Fibroblast of villous mesenchyme (primary cell): ENCODE measurements around the gene KLK11. TPM values are rescaled to one million over a fixed set of nuclear protein-coding genes. Genes with fewer than 3 reads are reported as not detected.

Experiments
- DNase-seq: peaks from one replicate; pipeline ENCODE4 v3.0.0-alpha.2; 2010; ENCODE audit warnings: low read depth
- H3K4me3 ChIP-seq: 2 replicates; pipeline ENCODE4 v1.5.1; 2011; ENCODE audit warnings: low read depth, mild to moderate bottlenecking, low read length
- CTCF ChIP-seq: IDR thresholded peaks from 2 replicates; pipeline ENCODE4 v1.5.1; 2012; ENCODE audit warnings: low read depth, mild to moderate bottlenecking, low read length; ENCODE audit not compliant: insufficient read depth
- total RNA-seq: library from RNA; depleted of rRNA; stranded (reverse); fragments of >200 nt; gene quantifications from 2 replicates; pipeline ENCODE4 v1.2.3, GENCODE V29; 2012

KLK11 gene
- total RNA-seq, 1 donor = not detected

GRCh38 chr19:51030631-51031030 is 4.2 kb upstream of the KLK11 start:
- no peak overlapping the region for H3K4me3 ChIP-seq
- DNase-seq = no peak
- no peak for TF ChIP-seq CTCF

GRCh38 chr19:51029718-51030117 is 3.3 kb upstream of the KLK11 start:
- no peak for DNase-seq
- TF ChIP-seq CTCF = no peak
- H3K4me3 ChIP-seq = no peak overlapping the region

- TF ChIP-seq CTCF = no peak
- no peak for DNase-seq
Measured at GRCh38 chr19:51027873-51028272, 1.5 kb upstream of the KLK11 start.

GRCh38 chr19:51027126-51027806 is 850 bp upstream of the KLK11 start:
- no peak for TF ChIP-seq CTCF
- DNase-seq = no peak
- no peak overlapping the region for H3K4me3 ChIP-seq

More at GRCh38 chr19:51027873-51028272, 1.5 kb upstream of the KLK11 start:
- no peak overlapping the region for H3K4me3 ChIP-seq

- no peak for TF ChIP-seq CTCF
- no peak for DNase-seq
- H3K4me3 ChIP-seq = no peak overlapping the region
Measured at GRCh38 chr19:51025809-51026553, 435 bp downstream of the KLK11 start.

- no peak overlapping the region for H3K4me3 ChIP-seq
- no peak for TF ChIP-seq CTCF
- DNase-seq = no peak
Measured at GRCh38 chr19:51025401-51025800, 1.0 kb downstream of the KLK11 start.
